GM12872 (cell line): ENCODE measurements around the gene FAM120B.

Experiments used
- CTCF ChIP-seq: IDR thresholded peaks from 3 replicates; pipeline ENCODE4 v1.5.1; 2011; ENCODE audit warnings: low read depth, mild to moderate bottlenecking, low read length, moderate library complexity; ENCODE audit not compliant: insufficient read depth

The FAM120B gene

GRCh38 chr6:170378502-170378901, 71.9 kb downstream of the FAM120B start:
- no peak for TF ChIP-seq CTCF

GRCh38 chr6:170381562-170381961, 75.0 kb downstream of the FAM120B start:
- TF ChIP-seq CTCF = no peak

- no peak for TF ChIP-seq CTCF
Observed at GRCh38 chr6:170383466-170384035, 77.0 kb downstream of the FAM120B start.

- no peak for TF ChIP-seq CTCF
Observed at GRCh38 chr6:170385506-170385905, 78.9 kb downstream of the FAM120B start.

- TF ChIP-seq CTCF = no peak
Observed at GRCh38 chr6:170388113-170388512, 81.6 kb downstream of the FAM120B start.

GRCh38 chr6:170393033-170393432, 86.5 kb downstream of the FAM120B start:
- TF ChIP-seq CTCF = no peak

GRCh38 chr6:170393807-170394399, 87.3 kb downstream of the FAM120B start:
- no peak for TF ChIP-seq CTCF
